H1 (cell line): ENCODE results near the gene USP24.

Experiments used
- CHD2 ChIP-seq: IDR thresholded peaks from 2 replicates; pipeline ENCODE4 v1.6.1; 2012; ENCODE audit warnings: low read length, improper control_type of control experiment
- CTCF ChIP-seq, 3 experiments: IDR thresholded peaks; 1 replicate in 2 of 3; 2 replicates in 1 of 3; pipeline versions ENCODE4 v1.5.1 to v1.6.1; 2011; ENCODE audit warnings: low read length in 3 of 3, mild to moderate bottlenecking in 3 of 3, inconsistent platforms in 2 of 3, low read depth in 1 of 3, moderate library complexity in 1 of 3; ENCODE audit not compliant: insufficient read depth in 1 of 3; ENCODE audit errors: control extremely low read depth in 1 of 3
- EGR1 ChIP-seq: IDR thresholded peaks from 2 replicates; pipeline ENCODE4 v1.6.1; 2011; ENCODE audit warnings: low read depth, low read length, borderline replicate concordance
- EP300 ChIP-seq, 2 experiments: IDR thresholded peaks; 1 replicate in 1 of 2; 2 replicates in 1 of 2; pipeline ENCODE4 v1.6.1; 2011 to 2012; ENCODE audit warnings: low read depth in 2 of 2, low read length in 2 of 2, mild to moderate bottlenecking in 2 of 2, borderline replicate concordance in 1 of 2, inconsistent platforms in 1 of 2, moderate library complexity in 1 of 2
- EZH2 ChIP-seq: fragments of 200-600 bp; sonication (generic); IDR thresholded peaks from 2 replicates; pipeline ENCODE4 v1.7.1; 2012; ENCODE audit warnings: low read depth, mild to moderate bottlenecking, moderate library complexity, low read length, inconsistent platforms; ENCODE audit not compliant: severe bottlenecking
- JUND ChIP-seq: IDR thresholded peaks from 2 replicates; pipeline ENCODE4 v1.6.1; 2011; ENCODE audit warnings: mild to moderate bottlenecking, improper control_type of control experiment, low read length
- KDM5A ChIP-seq: fragments of 200-600 bp; IDR thresholded peaks from 2 replicates; pipeline ENCODE4 v1.7.1; 2012; ENCODE audit warnings: mild to moderate bottlenecking, low read length, inconsistent platforms, mixed read lengths
- POLR2A ChIP-seq, 2 experiments: IDR thresholded peaks; 1 replicate in 1 of 2; 2 replicates in 1 of 2; pipeline ENCODE4 v1.6.1; 2011; ENCODE audit warnings: low read depth in 2 of 2, low read length in 2 of 2, mild to moderate bottlenecking in 2 of 2; ENCODE audit errors: control extremely low read depth in 1 of 2
- SIN3A ChIP-seq, 2 experiments: IDR thresholded peaks in 1 of 2; conservative IDR thresholded peaks in 1 of 2; 2 replicates each; pipeline ENCODE4 v1.6.1; 2011 to 2012; ENCODE audit warnings: low read length in 2 of 2, improper control_type of control experiment in 1 of 2, low read depth in 1 of 2, mild to moderate bottlenecking in 1 of 2

GRCh38 chr1:55059302-55060132 is 155.6 kb downstream of the USP24 start:
- TF ChIP-seq CTCF (IDR thresholded peaks at IDR 0.05; ENCODE audit: control extremely low read depth in 1 of 3, insufficient read depth in 1 of 3, low read depth in 1 of 3, low read length in 3 of 3) (no peak), EZH2 (no peak), JUND (no peak), CHD2 (no peak), SIN3A (conservative IDR thresholded peaks at IDR 0.05 in 1 of 2, IDR thresholded peaks at IDR 0.05 in 1 of 2; ENCODE audit: low read depth in 1 of 2, low read length in 2 of 2) (no peak), EP300 (IDR thresholded peaks at IDR 0.05; ENCODE audit: borderline replicate concordance in 1 of 2, low read depth in 2 of 2, low read length in 2 of 2) (no peak), EGR1 (no peak), POLR2A (IDR thresholded peaks at IDR 0.05; ENCODE audit: control extremely low read depth in 1 of 2, low read depth in 2 of 2, low read length in 2 of 2) (no peak), KDM5A (no peak)
